DND-41 (cell line): ENCODE results near the gene MRAS.

ENCODE experiments used
- ATAC-seq: fragments of 200-7000 bp; cut with Tn5 transposase; 3 replicates; pipeline ENCODE4 v1.9.1; 2021; ENCODE audit warnings: low read depth; ENCODE audit not compliant: insufficient read depth
- DNase-seq: peaks from one replicate; pipeline ENCODE4 v3.0.0-alpha.2; 2020
- H2AFZ ChIP-seq: 2 replicates; pipeline ENCODE4 v1.6.0; 2012; ENCODE audit warnings: low read depth, low read length
- H3K27ac ChIP-seq: 2 replicates; pipeline ENCODE4 v1.5.1; 2012; ENCODE audit warnings: low read length, inconsistent platforms
- H3K27me3 ChIP-seq: fragments of 200-600 bp; sonication (generic); 2 replicates; pipeline ENCODE4 v1.6.0; 2012; ENCODE audit warnings: low read length, mild to moderate bottlenecking, inconsistent platforms; ENCODE audit not compliant: insufficient read depth, poor library complexity
- H3K36me3 ChIP-seq: 2 replicates; pipeline ENCODE4 v1.5.1; 2012; ENCODE audit warnings: low read length, inconsistent platforms; ENCODE audit not compliant: insufficient read depth
- H3K4me1 ChIP-seq: 2 replicates; pipeline ENCODE4 v1.5.1; 2012; ENCODE audit warnings: mild to moderate bottlenecking, low read length; ENCODE audit not compliant: insufficient read depth
- H3K4me2 ChIP-seq: 2 replicates; pipeline ENCODE4 v1.6.0; 2012; ENCODE audit warnings: mild to moderate bottlenecking, moderate library complexity, low read length, inconsistent platforms; ENCODE audit not compliant: insufficient read depth
- H3K4me3 ChIP-seq, 2 experiments: fragments of 200-600 bp in 1 of 2; shearing (Covaris generic) in 1 of 2; 2 replicates each; pipeline ENCODE4 v1.5.1; 2012 to 2016; ENCODE audit warnings: inconsistent platforms in 2 of 2, low read length in 2 of 2, mild to moderate bottlenecking in 2 of 2, low read depth in 1 of 2, moderate library complexity in 1 of 2
- H3K79me2 ChIP-seq: 2 replicates; pipeline ENCODE4 v1.6.0; 2012; ENCODE audit warnings: low read length, inconsistent platforms; ENCODE audit not compliant: insufficient read depth
- H3K9ac ChIP-seq: 2 replicates; pipeline ENCODE4 v1.6.0; 2012; ENCODE audit warnings: low read depth, mild to moderate bottlenecking, inconsistent platforms, low read length, moderate library complexity
- H3K9me3 ChIP-seq: 2 replicates; pipeline ENCODE4 v1.5.1; 2012; ENCODE audit warnings: low read length, moderate library complexity, mild to moderate bottlenecking, inconsistent platforms; ENCODE audit not compliant: insufficient read depth, severe bottlenecking
- H4K20me1 ChIP-seq: 2 replicates; pipeline ENCODE4 v1.6.0; 2012; ENCODE audit warnings: low read length; ENCODE audit not compliant: insufficient read depth
- CTCF ChIP-seq: IDR thresholded peaks from 2 replicates; pipeline ENCODE4 v1.5.1; 2012; ENCODE audit warnings: borderline replicate concordance, low read length, moderate library complexity, mild to moderate bottlenecking; ENCODE audit not compliant: poor library complexity, severe bottlenecking; ENCODE audit errors: extremely low read depth
- EZH2 ChIP-seq: IDR thresholded peaks from 3 replicates; pipeline ENCODE4 v1.6.1; 2012; ENCODE audit warnings: borderline replicate concordance, low read depth, mild to moderate bottlenecking, moderate library complexity, low read length, inconsistent platforms; ENCODE audit not compliant: severe bottlenecking

Gene MRAS

GRCh38 chr3:138364356-138365252, 16.2 kb downstream of the MRAS start:
- no peak overlapping the region for H3K4me2 ChIP-seq
- ATAC-seq: no peak

DNA sequence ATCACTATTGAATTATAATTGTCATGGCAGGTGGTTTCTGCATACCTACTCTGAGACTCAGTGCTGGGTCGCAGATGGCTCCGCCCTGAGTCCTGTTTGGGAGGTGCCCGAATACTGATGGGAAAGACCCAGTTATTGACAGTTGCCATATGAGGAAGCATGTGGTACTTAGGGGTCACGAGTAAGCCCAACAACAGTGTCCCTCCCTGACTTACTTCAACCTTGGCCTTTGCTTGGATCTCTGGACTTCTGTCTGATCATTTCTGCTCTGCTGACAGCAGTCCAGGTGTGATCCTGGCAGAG, 16.8 kb downstream of the MRAS start:
- H3K9me3 ChIP-seq: no peaks in the 10 kb centered on the region
- ATAC-seq: no peak
- no peak overlapping the region for H3K9ac ChIP-seq
- no peaks in the 10 kb centered on the region for H3K27me3 ChIP-seq
- H3K27ac ChIP-seq: no peak overlapping the region
- TF ChIP-seq EZH2 (no peak), CTCF (no peak)
- H3K4me3 ChIP-seq: no peak overlapping the region
- no peaks in the 10 kb centered on the region for H3K79me2 ChIP-seq
- H3K4me1 ChIP-seq: no peaks in the 10 kb centered on the region
- no peak overlapping the region for H2AFZ ChIP-seq
- H4K20me1 ChIP-seq: no peaks in the 10 kb centered on the region
- no peak for DNase-seq
- H3K4me2 ChIP-seq: no peak overlapping the region
- no peaks in the 10 kb centered on the region for H3K36me3 ChIP-seq

More at GRCh38 chr3:138364356-138365252, 16.2 kb downstream of the MRAS start:
- Histone ChIP-seq H3K9ac (no peak overlapping the region), H3K27ac (no peak overlapping the region), H3K27me3 (no peaks in the 10 kb centered on the region), H3K9me3 (no peaks in the 10 kb centered on the region), H2AFZ (no peak overlapping the region), H3K79me2 (no peaks in the 10 kb centered on the region), H4K20me1 (no peaks in the 10 kb centered on the region), H3K4me1 (no peaks in the 10 kb centered on the region), H3K36me3 (no peaks in the 10 kb centered on the region), H3K4me3 (no peak overlapping the region)
- no peak for DNase-seq
- TF ChIP-seq EZH2 (no peak), CTCF (no peak)

GRCh38 chr3:138366006-138366759, 17.8 kb downstream of the MRAS start:
- H3K9ac ChIP-seq: no peak overlapping the region
- no peak for ATAC-seq
- H3K9me3 ChIP-seq: no peaks in the 10 kb centered on the region
- no peaks in the 10 kb centered on the region for H3K36me3 ChIP-seq
- H3K27ac ChIP-seq: no peak overlapping the region
- no peak overlapping the region for H3K4me2 ChIP-seq
- no peaks in the 10 kb centered on the region; the same call in 1 of the 2 replicates for H4K20me1 ChIP-seq
- H3K27me3 ChIP-seq: no peaks in the 10 kb centered on the region
- no peaks in the 10 kb centered on the region for H3K4me1 ChIP-seq
- H2AFZ ChIP-seq: no peak overlapping the region
- TF ChIP-seq EZH2 (no peak), CTCF (no peak)
- H3K4me3 ChIP-seq: no peak overlapping the region
- no peak for DNase-seq
- no peaks in the 10 kb centered on the region for H3K79me2 ChIP-seq
